Measurements from ENCODE around the gene LAMA2.

DNA sequence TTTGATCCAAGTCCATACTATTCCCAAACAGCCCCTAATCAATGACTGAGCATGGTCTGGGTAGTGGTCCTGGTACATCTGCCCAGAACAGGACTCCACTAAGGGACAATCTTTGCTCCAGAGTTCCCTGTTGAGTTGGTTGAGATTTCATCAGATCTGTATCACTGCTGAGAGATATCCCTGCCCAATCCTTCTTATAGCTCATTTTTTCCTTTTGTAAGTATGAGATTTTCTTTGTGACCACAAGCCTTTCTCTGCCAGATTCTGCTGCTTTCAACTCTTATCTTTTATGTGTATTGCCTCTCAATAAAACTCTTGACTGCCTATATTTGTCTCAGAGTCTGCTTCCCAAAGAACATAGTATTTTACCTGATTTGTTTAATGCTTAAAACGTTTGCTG lies 46.2 kb upstream of the LAMA2 start:
- TF ChIP-seq, protein P1, sequence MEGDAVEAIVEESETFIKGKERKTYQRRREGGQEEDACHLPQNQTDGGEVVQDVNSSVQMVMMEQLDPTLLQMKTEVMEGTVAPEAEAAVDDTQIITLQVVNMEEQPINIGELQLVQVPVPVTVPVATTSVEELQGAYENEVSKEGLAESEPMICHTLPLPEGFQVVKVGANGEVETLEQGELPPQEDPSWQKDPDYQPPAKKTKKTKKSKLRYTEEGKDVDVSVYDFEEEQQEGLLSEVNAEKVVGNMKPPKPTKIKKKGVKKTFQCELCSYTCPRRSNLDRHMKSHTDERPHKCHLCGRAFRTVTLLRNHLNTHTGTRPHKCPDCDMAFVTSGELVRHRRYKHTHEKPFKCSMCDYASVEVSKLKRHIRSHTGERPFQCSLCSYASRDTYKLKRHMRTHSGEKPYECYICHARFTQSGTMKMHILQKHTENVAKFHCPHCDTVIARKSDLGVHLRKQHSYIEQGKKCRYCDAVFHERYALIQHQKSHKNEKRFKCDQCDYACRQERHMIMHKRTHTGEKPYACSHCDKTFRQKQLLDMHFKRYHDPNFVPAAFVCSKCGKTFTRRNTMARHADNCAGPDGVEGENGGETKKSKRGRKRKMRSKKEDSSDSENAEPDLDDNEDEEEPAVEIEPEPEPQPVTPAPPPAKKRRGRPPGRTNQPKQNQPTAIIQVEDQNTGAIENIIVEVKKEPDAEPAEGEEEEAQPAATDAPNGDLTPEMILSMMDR (IDR thresholded peaks at IDR 0.05; ENCODE audit: insufficient read depth, low read depth, low read length) = no peak
- TF ChIP-seq EZH2 (IDR thresholded peaks at IDR 0.05; ENCODE audit: insufficient read depth, low read length) = no peak
